Neutrophil (primary cell): Measurements from ENCODE around the gene TRIM24.
A peak's percentile ranks its signal among the peaks of the same experiment; 100 is the strongest.

ENCODE experiments used
- H3K27ac ChIP-seq: fragments of 200-600 bp; sonication (generic); 2 replicates; pipeline ENCODE4 v1.5.1; 2016; ENCODE audit warnings: mild to moderate bottlenecking, moderate library complexity
- H3K27me3 ChIP-seq: fragments of 200-600 bp; sonication (generic); 2 replicates; pipeline ENCODE4 v1.6.0; 2016; ENCODE audit warnings: mild to moderate bottlenecking
- H3K36me3 ChIP-seq: fragments of 200-600 bp; sonication (generic); 2 replicates; pipeline ENCODE4 v1.5.1; 2017
- H3K4me1 ChIP-seq, 2 experiments: fragments of 200-600 bp in 1 of 2; sonication (generic) in 1 of 2; 1 replicate in 1 of 2; 2 replicates in 1 of 2; pipeline versions ENCODE4 v1.5.1 to v1.6.1; 2013 to 2016; ENCODE audit warnings: low read depth in 1 of 2, low read length in 1 of 2, mild to moderate bottlenecking in 1 of 2, moderate library complexity in 1 of 2; ENCODE audit not compliant: control insufficient read depth in 1 of 2, insufficient read depth in 1 of 2
- H3K4me3 ChIP-seq, 2 experiments: fragments of 200-600 bp in 1 of 2; sonication (generic) in 1 of 2; 1 replicate in 1 of 2; 2 replicates in 1 of 2; pipeline ENCODE4 v1.5.1; 2013 to 2016; ENCODE audit warnings: low read depth in 1 of 2, low read length in 1 of 2, mild to moderate bottlenecking in 1 of 2, moderate library complexity in 1 of 2
- H3K9me3 ChIP-seq: fragments of 200-600 bp; sonication (generic); 2 replicates; pipeline ENCODE4 v1.5.1; 2016
- TF ChIP-seq, protein P1 (sequence below): fragments of 200-600 bp; sonication (generic); IDR thresholded peaks from 2 replicates; pipeline ENCODE4 v1.5.1; 2016; ENCODE audit warnings: antibody characterized with exemption

Gene TRIM24

DNA sequence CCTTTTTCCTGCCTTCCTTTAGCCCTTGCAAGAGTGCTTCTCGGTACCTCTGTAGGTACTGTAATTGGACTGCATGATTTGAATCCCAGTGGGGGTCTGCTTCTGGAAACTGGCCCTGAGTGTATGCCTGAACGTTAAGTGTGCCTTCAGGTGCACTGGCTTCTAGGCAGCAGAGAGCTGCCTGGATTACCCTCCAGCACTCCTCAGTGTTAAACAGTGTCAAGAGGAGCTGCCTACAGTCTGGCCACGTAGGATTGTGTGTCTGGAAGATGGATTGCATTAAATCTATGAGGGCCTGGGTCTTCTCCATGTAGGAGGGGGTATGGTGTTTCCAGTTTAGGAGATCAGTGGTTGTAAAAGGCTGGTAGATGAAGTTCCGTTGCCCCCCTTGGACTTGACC, 103.7 kb downstream of the TRIM24 start:
- peaks cover 28 to 31% of the 10 kb centered on the region in 2 experiments for H3K4me1 ChIP-seq
- peaks cover 35% of the 10 kb centered on the region for H3K36me3 ChIP-seq
- H3K27me3 ChIP-seq, result no peaks in the 10 kb centered on the region
- TF ChIP-seq, protein P1, sequence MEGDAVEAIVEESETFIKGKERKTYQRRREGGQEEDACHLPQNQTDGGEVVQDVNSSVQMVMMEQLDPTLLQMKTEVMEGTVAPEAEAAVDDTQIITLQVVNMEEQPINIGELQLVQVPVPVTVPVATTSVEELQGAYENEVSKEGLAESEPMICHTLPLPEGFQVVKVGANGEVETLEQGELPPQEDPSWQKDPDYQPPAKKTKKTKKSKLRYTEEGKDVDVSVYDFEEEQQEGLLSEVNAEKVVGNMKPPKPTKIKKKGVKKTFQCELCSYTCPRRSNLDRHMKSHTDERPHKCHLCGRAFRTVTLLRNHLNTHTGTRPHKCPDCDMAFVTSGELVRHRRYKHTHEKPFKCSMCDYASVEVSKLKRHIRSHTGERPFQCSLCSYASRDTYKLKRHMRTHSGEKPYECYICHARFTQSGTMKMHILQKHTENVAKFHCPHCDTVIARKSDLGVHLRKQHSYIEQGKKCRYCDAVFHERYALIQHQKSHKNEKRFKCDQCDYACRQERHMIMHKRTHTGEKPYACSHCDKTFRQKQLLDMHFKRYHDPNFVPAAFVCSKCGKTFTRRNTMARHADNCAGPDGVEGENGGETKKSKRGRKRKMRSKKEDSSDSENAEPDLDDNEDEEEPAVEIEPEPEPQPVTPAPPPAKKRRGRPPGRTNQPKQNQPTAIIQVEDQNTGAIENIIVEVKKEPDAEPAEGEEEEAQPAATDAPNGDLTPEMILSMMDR, result no peak
- peak overlapping the region; percentile 90 for H3K27ac ChIP-seq
- peaks cover 22% of the 10 kb centered on the region for H3K9me3 ChIP-seq
- H3K4me3 ChIP-seq, result peak overlapping the region in 1 of 2 experiments; percentile 46

DNA sequence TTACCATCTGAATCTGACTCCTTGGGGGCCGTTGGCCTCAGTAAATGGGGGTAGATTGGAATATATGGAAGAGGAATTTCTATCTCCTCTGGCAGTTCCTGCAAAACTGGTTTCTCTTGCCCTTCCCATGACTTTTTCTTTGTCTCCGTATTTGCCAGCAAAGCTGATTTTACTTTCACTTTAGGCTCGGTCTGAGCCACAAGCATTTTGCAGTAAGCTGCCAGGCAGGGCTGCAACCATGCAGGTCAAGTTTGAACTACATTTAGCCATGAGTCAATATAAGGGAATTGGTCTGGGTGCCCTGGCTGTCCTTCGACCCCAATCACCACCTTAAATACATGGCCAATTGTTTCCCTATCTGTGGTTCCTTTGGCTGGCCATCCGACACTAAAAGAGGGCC, 104.3 kb downstream of the TRIM24 start:
- Histone ChIP-seq H3K27ac (peak overlapping the region; percentile 90), H3K4me1 (peaks cover 28 to 31% of the 10 kb centered on the region in 2 experiments), H3K9me3 (peaks cover 18% of the 10 kb centered on the region), H3K4me3 (peak overlapping the region in 1 of 2 experiments; percentile 46), H3K27me3 (no peaks in the 10 kb centered on the region), H3K36me3 (peaks cover 40% of the 10 kb centered on the region)
- TF ChIP-seq, protein P1, result no peak

DNA sequence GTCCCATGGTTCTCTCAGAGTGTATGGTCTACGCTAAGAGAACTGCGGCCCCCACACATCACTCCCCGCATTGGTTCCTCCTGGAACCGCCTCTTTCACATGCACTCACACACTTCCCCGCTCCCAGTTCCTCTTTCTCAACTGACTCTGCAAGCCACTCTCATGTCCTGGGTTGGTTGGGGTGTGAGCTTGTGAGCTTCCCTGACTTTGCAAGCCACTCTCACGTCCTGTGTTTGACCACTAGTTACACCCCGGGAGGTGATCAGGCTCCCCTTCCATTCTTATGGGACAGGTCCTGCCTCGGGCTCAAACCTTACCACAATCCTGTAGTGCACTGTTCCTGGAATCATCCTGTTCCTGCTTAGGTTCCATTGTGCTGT, 105.0 kb downstream of the TRIM24 start:
- peaks cover 18% of the 10 kb centered on the region for H3K9me3 ChIP-seq

DNA sequence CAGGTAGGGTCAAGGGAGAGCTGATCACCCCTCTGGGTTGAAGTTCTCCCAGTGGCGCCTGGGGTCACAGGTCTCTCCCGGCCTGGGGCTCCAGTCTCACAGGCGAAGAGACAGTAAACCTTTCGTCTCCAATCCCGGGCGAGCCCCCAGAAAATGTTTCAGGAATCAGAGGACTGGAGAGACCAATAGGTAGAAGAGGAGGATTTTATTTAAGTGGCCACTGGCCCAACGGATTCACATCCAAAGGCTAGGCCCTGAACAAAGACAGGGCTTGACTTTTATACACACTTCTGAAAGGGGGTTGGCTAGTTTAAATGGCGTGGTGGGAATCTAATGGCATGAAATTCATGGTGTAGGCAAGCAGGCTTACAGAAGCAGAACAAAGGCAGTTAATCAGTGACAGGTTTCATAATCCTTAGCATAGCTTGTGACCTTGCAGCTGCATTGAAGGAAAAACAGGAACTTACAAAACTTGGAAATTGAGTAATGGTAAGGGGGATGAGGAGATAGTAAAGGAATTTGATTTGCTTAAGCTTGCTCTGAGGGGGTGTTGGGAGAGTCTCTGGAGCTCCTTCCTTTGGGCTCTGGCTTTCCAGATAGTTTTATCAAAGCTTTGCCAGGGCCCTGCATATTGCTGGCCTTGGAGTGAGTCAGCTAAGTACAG, 105.5 kb downstream of the TRIM24 start:
- no peaks in the 10 kb centered on the region for H3K27me3 ChIP-seq
- H3K27ac ChIP-seq, result peak overlapping the region; percentile 90
- H3K36me3 ChIP-seq, result peaks cover 38% of the 10 kb centered on the region
- TF ChIP-seq, protein P1, result no peak
- peaks cover 28 to 31% of the 10 kb centered on the region in 2 experiments for H3K4me1 ChIP-seq
- peak overlapping the region; percentile 12 to 46 for H3K4me3 ChIP-seq
- peaks cover 18% of the 10 kb centered on the region for H3K9me3 ChIP-seq

More for the DNA sequence above, 105.0 kb downstream of the TRIM24 start:
- peaks cover 38% of the 10 kb centered on the region for H3K36me3 ChIP-seq
- TF ChIP-seq, protein P1, result no peak
- H3K4me3 ChIP-seq, result peak overlapping the region; percentile 12 to 46
- peaks cover 28 to 31% of the 10 kb centered on the region in 2 experiments for H3K4me1 ChIP-seq
- H3K27me3 ChIP-seq, result no peaks in the 10 kb centered on the region
- H3K27ac ChIP-seq, result peak overlapping the region; percentile 90

DNA sequence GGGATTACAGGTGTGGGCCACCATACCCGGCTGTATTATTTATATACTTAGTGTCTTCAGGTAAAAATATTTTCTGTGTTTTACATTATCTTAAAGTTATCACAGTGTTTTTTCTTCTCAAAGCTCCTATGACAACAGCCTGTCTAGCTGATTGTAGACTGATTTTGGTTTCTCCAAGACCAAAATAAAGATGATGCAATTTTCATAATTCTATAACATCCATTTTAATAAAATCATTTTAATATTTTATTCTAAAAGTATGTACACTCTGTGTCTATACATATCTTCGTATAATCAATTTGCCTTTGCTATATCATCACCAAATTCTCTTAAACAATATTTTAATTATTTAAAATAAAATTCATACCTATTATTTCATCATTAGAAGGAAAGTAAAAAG, 108.6 kb downstream of the TRIM24 start:
- Histone ChIP-seq H3K27ac (no peak overlapping the region), H3K27me3 (no peaks in the 10 kb centered on the region), H3K4me1 (peaks cover 28 to 31% of the 10 kb centered on the region in 2 experiments), H3K9me3 (peaks cover 18% of the 10 kb centered on the region), H3K4me3 (no peak overlapping the region), H3K36me3 (peaks cover 48% of the 10 kb centered on the region)
- TF ChIP-seq, protein P1, result no peak
